ENCODE measurements around the gene RAB28.

The RAB28 gene

DNA sequence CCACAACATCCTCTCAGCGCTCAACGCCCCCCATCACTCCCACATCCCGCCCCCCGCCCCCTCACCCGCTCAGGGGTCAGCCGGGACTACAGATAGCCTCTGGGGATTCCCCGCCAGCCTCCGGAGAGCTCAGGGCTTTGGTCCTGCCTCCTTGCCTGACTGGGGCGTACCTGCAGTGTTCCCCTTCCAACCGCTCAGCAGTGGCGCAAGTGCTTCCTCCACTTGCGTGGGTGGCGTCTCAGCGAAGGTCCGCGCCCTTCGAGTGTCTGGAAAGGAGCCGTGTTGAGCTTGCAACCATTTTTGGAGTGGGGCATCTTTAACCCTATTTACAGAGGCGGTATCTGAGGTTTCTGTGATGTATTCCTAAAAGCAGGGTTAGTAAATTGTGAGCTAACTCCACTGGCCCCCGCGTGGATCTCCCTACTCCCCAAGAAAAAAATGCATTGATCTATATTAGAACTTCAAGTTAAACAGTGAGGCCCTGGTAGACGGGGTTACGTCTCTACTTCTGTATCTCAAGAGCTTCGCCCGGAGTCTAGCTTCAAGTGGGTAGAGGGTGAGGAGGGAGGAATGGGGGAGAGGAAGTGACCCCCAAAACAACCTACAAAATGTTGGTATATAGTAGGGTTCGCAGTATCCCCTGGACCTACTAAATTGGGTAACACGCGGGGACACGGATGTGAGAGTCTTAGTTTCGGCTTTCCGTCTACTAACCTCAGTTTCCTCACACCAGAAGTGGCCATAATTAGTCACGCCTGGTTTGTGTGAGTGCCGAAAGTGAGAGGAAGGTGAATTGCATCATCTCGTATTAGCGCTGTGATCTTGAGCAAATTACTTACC is 44.1 kb upstream of the RAB28 start:
- no peaks in the 10 kb centered on the region for H3K36me3 Mint-ChIP-seq (ENCODE audit: low read depth)
- H3K27me3 Mint-ChIP-seq (ENCODE audit: low read depth) = peaks cover 99% of the 10 kb centered on the region
- H3K4me1 Mint-ChIP-seq = peaks cover 6% of the 10 kb centered on the region
- no peak overlapping the region for H3K4me3 Mint-ChIP-seq
- no peak overlapping the region for H3K27ac Mint-ChIP-seq
- TF ChIP-seq, protein P1, sequence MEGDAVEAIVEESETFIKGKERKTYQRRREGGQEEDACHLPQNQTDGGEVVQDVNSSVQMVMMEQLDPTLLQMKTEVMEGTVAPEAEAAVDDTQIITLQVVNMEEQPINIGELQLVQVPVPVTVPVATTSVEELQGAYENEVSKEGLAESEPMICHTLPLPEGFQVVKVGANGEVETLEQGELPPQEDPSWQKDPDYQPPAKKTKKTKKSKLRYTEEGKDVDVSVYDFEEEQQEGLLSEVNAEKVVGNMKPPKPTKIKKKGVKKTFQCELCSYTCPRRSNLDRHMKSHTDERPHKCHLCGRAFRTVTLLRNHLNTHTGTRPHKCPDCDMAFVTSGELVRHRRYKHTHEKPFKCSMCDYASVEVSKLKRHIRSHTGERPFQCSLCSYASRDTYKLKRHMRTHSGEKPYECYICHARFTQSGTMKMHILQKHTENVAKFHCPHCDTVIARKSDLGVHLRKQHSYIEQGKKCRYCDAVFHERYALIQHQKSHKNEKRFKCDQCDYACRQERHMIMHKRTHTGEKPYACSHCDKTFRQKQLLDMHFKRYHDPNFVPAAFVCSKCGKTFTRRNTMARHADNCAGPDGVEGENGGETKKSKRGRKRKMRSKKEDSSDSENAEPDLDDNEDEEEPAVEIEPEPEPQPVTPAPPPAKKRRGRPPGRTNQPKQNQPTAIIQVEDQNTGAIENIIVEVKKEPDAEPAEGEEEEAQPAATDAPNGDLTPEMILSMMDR (IDR thresholded peaks at IDR 0.05; ENCODE audit: unreplicated experiment in 3 of 3) = no peak
- peaks cover 17% of the 10 kb centered on the region for H3K9me3 Mint-ChIP-seq

DNA sequence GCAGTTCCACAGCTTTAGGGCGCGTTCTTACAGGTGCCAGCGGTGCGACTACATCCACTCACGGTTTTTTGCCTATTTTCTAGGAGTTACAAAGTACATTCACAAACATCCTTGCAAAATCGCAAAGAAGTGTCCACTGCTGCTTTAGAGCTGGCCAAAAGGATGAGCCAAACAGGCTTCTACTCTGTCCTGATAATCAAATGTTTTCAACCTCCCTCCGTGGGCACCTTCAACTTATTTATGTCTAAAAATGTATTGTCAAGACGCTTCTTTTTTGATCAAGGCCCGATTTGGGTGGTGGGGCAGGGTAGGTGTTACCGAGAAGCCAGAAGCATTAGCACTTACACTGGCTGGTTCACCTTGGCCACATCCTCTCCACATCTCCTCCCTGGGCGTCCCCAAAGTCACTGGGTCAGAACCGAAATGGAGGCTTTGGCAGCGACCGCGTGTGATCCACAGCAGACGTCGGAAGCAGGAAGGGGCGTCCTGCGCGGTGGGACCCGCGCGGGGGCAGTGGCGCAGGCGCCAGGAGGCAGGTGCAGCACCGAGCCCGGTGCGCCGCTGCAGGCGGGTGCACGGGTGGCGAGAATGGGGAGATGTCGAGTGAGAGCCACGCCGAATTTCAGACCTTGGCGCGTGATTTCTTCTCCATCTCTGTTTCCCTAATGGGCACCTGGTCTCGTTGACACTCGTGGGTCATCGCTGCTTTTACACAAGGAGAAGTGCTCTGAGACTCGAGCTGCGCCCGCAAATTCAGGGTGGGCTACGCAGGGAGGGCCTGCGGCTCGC is 43.2 kb upstream of the RAB28 start:
- peaks cover 99% of the 10 kb centered on the region for H3K27me3 Mint-ChIP-seq (ENCODE audit: low read depth)
- no peak overlapping the region for H3K4me3 Mint-ChIP-seq
- peaks cover 21% of the 10 kb centered on the region for H3K9me3 Mint-ChIP-seq
- peaks cover 6% of the 10 kb centered on the region for H3K4me1 Mint-ChIP-seq
- H3K36me3 Mint-ChIP-seq (ENCODE audit: low read depth) = no peaks in the 10 kb centered on the region
- no peak overlapping the region for H3K27ac Mint-ChIP-seq
- TF ChIP-seq, protein P1 (IDR thresholded peaks at IDR 0.05; ENCODE audit: unreplicated experiment in 3 of 3) = no peak

DNA sequence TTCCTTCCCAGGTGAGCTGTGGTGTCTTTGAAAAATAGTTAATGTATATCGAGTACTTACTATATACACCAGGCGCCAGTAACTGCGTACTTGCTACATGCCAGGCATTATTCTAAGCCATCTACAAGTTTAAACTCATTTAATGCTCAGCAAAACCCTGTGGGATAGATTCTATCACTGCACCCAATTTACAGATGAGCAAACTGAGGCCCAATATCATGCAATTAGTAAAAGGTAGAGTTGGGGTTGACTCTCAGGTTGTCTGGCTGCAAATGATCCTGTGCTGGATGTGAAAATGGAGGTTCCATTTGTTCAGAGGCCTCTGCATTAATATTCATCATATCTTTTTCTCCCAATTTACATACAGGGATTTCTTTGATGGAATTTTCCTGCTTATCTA is 42.5 kb upstream of the RAB28 start:
- peaks cover 99% of the 10 kb centered on the region for H3K27me3 Mint-ChIP-seq (ENCODE audit: low read depth)
- TF ChIP-seq, protein P1 (IDR thresholded peaks at IDR 0.05; ENCODE audit: unreplicated experiment in 3 of 3) = no peak
- H3K27ac Mint-ChIP-seq = no peak overlapping the region
- no peaks in the 10 kb centered on the region for H3K36me3 Mint-ChIP-seq (ENCODE audit: low read depth)
- H3K4me3 Mint-ChIP-seq = no peak overlapping the region
- peaks cover 21% of the 10 kb centered on the region for H3K9me3 Mint-ChIP-seq
- H3K4me1 Mint-ChIP-seq = peaks cover 5% of the 10 kb centered on the region

- TF ChIP-seq, protein P1 (IDR thresholded peaks at IDR 0.05; ENCODE audit: unreplicated experiment in 3 of 3) = no peak
- Mint-ChIP-seq H3K27ac (no peak overlapping the region), H3K9me3 (peaks cover 20% of the 10 kb centered on the region), H3K27me3 (ENCODE audit: low read depth) (peaks cover 99% of the 10 kb centered on the region), H3K4me1 (no peaks in the 10 kb centered on the region), H3K36me3 (ENCODE audit: low read depth) (no peaks in the 10 kb centered on the region), H3K4me3 (no peak overlapping the region)
Observed at GRCh38 chr4:13525606-13526281, 41.6 kb upstream of the RAB28 start.

DNA sequence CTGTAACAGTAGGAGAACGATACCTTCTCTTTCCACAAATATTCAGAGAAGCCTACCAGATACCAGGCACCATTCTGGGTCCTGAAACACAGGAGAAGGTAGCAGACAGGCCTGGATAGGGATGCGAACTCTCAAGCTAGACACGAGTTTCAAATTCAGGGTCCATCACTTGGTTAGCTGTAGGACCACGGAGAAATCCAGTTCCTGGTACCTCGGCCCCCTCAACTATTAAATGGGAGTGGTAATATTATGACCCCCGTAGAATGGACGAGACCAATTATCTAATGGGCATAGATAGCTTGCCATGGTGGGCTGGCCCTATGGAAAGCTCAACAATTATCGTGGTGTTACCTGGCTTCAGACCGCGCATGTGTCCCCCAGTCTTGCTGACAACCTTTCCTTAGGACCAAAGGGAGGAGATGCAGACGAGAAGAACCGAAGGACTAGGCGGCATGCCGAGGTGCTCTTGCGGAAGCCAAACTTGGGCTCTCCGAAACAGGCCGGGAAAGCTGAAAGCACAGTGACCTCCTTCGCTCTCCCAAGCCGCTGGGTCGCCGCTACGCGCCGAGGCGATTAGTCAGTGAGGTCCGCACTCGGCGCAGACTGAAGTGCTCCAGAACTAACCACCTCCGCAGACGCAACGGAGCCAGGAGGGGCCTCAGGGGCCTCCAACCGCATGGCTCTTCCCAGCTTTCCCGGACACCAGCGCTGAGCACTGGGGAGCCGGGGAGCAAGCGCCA is 40.5 kb upstream of the RAB28 start:
- Mint-ChIP-seq H3K4me3 (no peak overlapping the region), H3K27me3 (ENCODE audit: low read depth) (peaks cover 99% of the 10 kb centered on the region), H3K9me3 (peaks cover 19% of the 10 kb centered on the region), H3K36me3 (ENCODE audit: low read depth) (no peaks in the 10 kb centered on the region), H3K27ac (no peak overlapping the region), H3K4me1 (no peaks in the 10 kb centered on the region)
- TF ChIP-seq, protein P1 (IDR thresholded peaks at IDR 0.05; ENCODE audit: unreplicated experiment in 3 of 3) = no peak

Data from nephron (organoid).